GM18508 (cell line): ENCODE results near the gene SOX5.
"Not testable (repeated sequence)": the region's sequence is repeated elsewhere in the genome, so short reads cannot be mapped to it uniquely, and the experiment has no call there.

ENCODE experiments used
- ATAC-seq: cut with Tn5 transposase; IDR thresholded peaks from one replicate; pipeline ENCODE4 v1.9.1; 2021; ENCODE audit warnings: moderate number of reproducible peaks; ENCODE audit not compliant: insufficient read depth, unreplicated experiment

Gene SOX5

DNA sequence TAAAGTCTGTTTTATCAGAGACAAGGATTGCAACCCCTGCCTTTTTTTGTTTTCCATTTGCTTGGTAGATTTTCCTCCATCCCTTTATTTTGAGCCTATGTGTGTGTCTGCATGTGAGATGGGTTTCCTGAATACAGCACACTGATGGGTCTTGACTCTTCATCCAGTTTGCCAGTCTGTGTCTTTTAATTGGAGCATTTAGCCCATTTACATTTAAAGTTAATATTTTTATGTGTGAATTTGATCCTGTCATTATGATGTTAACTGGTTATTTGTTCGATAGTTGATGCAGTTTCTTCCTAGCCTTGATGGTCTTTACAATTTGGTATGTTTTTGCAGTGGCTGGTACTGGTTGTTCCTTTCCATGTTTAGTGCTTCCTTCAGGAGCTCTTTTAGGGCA lies 430.0 kb downstream of the SOX5 start:
- not testable (repeated sequence) for ATAC-seq

DNA sequence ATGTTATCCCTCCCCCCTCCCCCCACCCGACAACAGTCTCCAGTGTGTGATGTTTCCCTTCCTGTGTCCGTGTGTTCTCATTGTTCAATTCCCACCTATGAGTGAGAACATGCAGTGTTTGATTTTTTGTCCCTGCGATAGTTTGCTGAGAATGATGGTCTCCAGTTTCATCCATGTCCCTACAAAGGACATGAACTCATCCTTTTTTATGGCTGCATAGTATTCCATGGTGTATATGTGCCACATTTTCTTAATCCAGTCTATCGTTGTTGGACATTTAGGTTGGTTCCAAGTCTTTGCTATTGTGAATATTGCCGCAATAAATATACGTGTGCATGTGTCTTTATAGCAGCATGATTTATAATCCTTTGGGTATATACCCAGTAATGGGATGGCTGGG lies 433.7 kb downstream of the SOX5 start:
- ATAC-seq = not testable (repeated sequence)

DNA sequence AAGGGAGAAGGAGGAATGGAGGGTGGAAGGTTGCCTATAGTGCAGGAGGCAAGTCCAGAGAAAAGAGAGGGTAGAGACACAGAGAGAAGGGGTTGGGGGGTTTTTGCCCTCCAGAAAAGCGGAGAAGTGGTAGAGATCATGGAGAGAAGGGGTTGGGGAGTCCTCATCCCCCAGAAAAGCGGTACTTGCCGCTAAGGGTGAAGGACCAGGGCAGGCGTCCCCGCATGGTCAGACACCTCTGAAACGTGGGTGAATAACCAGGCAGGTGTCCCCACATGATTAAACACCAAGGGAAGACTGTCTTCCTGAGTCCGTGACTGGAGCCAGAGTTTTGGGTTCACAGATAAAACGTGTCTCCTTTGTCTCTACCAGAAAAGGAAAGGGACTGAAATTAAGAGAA lies 439.0 kb downstream of the SOX5 start:
- no peak for ATAC-seq

DNA sequence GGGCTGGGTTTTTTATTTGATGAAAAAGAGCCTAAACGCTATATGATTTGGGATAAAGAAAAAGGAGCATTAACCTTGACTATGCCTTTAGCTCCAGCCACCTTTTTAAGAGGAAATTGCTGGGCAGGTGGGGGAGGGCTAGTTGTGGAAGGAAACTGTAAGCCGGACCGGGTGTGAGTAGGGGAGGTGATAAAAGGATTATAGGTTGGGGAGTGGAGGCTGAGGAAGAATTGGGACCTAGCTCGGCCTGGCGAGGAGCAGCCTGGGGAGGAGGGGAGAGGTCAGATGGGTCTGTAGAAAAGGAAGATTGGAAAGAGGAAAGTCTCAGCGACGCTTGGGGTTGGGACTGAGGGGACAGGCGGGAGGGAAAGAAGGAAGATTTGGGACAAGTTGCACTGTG lies 439.6 kb downstream of the SOX5 start:
- not testable (repeated sequence) for ATAC-seq

DNA sequence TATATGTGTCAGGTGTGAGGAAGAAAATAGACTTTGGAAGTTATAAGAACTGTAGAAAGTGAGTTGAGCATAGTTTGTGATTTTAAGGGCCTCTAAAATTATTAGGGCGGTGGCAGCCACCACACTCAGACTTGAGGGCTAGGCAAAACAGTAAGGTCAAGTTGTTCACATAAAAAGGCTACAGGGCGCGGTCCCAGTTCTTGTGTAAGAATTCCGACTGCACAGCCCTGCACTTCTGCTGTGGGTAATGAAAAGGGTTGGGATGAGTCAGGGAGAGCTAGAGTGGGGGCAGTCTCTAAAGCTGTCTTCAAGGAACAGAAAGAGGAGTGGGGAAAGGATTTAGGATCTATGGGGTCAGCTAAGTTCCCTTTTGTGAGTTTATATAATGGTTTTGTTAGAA lies 441.7 kb downstream of the SOX5 start:
- not testable (repeated sequence) for ATAC-seq

DNA sequence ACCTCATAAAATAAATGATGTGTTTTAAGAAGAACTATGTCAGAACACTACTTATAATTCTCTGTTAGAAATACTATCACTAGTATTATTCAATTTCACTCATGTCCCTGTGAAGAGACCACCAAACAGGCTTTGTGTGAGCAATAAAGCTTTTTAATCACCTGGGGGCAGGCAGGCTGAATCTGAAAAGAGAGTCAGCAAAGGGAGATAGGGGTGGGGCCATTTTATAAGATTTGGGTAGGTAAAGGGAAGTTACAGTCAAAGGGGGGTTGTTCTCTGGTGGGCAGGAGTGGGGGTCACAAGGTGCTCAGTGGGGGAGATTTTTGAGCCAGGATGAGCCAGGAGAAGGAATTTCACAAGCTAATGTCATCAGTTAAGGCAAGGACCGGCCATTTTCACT lies 443.7 kb downstream of the SOX5 start:
- not testable (repeated sequence) for ATAC-seq

DNA sequence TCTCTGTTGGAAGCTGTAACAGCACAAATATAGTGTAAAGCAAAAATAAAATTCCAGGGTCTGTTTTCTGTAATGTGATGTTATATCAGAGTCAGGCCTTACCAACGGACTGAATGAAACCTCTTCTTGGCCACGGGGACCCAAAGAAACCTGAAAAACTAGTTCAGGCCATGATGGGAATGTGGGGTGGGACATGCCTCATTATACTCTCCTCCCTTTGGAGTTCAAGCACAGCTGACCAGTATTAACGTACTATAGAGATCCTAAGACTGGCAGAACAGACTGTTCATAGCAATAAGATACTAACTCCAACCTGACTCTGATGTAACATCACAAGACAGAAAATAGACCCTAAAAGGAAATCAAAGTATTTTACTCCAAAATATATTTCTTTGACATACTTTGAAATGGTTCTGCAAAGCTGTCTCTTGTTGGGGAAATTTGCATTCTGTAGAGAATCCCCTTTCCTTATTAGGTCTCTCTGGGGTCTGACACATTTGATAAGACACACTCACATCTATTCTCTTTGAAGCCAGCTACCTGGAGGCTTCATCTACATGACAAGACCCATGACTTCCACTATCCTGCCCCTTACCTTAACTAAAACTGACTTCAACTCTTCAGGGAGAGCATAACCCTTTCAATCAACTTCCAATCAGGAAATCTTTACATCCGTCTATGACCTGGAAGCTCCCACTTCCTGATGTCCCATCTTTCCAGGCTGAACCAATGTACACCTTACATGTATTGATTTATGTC lies 444.6 kb downstream of the SOX5 start:
- no peak for ATAC-seq

DNA sequence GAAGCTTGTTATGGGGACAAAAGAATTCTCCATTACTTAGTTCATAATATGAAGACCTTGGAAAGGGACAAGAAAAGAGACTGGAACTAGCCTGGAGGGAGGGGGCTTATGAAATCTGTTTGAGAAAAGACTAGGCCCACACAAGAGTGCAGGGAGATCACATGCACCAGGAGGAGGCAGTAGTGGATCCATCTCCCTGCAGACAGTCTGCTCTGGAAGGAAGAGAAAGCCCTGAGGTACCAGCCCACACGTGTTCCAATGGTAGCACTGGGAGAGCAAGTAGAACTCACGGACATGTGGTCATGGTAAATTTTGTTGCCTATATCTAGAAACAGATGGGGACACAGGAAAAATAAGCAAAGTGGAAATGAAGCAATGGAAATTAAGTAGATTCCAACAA lies 445.4 kb downstream of the SOX5 start:
- ATAC-seq = no peak

DNA sequence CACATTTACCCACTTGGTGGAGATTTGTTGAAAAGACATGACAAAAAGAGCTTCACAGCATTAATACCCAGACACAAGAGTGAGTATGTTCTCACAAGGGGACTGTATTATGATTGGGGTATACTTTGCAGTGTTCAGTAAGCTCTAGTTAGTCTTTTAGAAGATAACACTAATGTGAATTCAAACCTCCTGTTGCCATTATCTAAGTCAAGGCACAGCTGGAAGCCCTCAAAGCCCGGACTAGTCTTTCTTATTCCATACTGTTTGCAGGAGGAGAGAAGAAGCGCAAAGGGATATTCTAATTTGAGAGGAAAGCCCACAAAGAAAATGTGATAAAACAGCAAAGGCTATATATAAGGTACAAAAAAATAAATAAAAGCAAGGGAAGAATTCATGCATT lies 445.9 kb downstream of the SOX5 start:
- no peak for ATAC-seq

DNA sequence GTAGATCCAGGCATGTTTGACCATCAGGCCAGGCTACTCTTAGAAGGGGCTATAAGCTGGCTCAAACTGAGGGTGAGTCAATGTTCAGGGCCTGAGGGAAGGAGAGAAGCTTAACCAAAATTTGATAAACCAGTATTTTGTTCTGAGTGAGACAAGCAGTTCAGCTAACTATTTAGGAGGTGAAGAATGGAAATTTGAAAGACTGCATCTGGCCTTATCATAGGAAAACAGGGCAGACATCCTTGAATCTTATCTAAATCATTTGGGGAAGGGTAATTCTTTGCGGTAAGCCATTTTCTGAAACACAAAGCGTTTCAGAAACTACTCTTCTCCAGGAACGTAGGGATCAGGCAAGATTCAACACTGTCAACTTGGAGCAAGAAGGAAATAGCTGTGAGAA lies 447.2 kb downstream of the SOX5 start:
- no peak for ATAC-seq

DNA sequence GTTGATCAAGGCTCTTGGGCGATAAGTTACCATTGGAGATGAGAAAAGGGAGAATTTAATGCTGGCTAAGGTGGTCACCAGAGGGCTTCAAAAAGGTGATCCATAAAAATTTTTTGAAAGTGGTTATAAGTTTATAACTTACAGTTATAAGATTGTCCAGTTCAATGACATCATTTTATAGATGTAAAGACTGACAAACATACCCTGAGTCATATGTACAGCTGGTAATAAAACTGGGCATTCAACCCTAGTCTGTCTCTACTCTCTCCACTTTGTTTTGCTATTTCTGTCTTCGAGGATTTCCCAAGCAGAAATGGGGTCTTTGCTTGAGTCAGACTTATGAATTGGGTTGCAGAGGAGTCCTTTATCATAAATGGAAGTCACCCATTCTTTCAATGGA lies 454.0 kb downstream of the SOX5 start:
- ATAC-seq = no peak

DNA sequence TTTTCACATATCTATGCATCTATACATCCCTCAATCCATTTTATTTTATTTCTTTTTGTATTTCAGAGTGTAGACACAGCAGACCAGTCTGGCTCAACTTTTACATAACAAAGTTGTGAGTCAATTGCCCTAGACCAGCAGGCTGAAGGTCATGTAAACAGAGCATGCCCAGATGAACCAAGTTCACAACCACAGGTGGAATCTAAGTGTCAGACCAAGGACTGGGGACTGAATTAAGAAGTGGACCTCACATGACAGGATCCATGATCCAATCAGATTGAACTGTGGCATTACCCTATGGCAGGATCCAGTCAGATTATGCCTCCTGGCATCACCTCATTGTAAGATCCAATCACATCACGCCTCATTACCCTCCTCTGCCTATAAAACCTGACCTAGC lies 455.8 kb downstream of the SOX5 start:
- ATAC-seq = no peak

DNA sequence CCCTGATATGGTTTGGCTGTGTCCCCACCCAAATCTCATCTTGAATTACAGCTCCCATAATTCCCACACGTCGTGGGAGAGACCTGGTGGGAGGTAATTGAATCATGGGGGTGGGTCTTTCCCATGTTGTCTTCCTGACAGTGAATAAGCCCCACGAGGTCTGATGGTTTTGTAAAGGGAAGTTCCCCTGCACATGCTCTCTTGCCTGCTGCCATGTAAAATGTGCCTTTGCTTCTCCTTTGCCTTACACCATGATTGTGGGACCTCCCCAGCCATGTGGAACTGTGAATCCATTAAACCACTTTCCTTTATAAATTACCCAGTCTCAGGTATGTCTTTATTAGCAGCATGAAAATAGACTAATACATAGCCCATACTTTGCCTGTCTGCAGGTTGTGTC lies 458.4 kb downstream of the SOX5 start:
- ATAC-seq = not testable (repeated sequence)

DNA sequence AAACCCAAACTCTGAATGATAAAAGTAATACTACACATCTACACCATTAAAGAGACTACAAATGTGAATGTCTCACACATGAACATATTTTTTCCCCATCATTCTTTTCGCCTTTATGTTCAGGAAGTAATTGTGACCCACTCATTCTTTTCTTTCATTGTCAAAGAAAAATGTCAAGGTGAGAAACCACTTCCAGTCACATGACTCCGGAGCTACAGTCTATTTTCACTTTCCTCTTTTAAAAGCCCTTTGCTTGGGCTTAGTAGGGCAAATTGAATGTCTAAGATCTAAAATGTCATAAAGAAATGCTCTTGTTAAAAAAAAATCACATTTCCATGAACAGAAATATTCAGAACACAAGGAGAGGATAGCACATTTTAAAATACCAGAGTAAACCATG lies 461.3 kb downstream of the SOX5 start:
- ATAC-seq = no peak

DNA sequence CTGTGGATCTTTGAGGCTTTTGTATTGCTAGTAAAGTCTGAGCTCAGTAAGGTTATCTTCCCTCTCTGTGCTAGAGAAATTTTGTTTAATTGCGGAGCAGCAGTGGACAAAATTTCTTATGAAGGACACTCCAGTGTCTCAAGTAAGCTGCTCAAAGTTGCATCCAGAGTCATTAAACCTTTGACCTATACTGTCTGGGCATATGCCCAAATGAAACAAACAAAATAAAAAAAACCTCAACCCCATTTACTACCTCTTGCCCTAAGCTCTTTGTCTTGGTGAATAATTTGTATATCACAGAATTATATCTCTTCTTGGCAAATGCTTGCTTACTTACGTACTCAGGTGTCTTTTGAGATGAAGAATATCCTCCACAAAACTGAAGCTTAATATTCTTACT lies 465.2 kb downstream of the SOX5 start:
- no peak for ATAC-seq

DNA sequence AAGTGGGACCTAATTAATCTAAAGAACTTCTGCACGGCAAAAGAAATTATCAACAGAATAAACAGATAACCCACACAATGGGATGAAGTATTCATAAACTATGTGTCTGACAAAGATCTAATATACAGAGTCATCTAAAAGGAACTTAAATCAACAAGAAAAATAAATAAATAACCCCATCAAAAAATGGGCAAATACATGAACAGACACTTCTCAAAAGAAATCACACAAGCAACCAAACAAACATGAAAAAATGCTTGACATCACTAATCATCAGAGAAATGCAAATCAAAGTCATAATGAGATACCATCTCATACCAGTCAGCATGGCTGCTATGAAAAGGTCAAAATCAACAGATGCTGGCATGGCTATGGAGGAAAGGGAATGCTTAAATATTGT lies 466.9 kb downstream of the SOX5 start:
- ATAC-seq = no peak
